Amniotic epithelial cell (primary cell): ENCODE data around the gene EPHA4.

Source experiments
- DNase-seq: peaks from one replicate; pipeline ENCODE4 v3.0.0-alpha.2; 2010; ENCODE audit warnings: low read depth

The EPHA4 gene

DNA sequence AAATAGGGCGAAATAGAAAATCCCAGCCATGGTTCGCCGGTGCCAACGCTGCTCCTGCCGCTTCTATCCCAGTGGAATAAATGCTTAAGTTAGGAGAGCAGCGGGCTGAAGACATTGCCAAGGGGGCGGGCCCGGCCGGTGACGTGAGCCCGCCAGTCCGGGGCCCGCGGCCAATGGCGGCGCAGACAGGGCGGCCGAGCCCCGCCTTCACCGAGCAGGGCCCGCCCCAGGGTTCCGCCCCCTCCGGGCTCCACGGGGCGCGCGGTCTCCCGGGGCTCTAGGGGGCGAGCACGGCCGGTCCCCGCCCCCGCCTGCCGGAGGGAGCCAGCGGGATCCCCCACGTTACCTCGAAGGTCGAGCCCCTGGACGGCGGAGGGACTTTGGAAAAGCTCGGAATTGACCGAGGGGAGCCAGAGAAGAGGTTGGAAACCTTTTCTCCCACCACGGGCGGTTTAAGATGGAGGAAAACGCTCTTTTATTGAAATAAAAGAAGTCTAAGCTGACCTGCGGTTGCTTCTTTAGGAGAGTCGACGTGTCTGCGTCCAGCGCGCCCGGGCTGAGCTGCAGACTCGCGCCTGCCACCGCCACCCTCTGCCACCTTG lies at the start of gene EPHA4:
EPHA4 (minus strand) TSS at position 86 of the 602 bp plus-strand sequence; CDS start at position 30, 56 bp downstream.
- peak; percentile 83 for DNase-seq

DNA sequence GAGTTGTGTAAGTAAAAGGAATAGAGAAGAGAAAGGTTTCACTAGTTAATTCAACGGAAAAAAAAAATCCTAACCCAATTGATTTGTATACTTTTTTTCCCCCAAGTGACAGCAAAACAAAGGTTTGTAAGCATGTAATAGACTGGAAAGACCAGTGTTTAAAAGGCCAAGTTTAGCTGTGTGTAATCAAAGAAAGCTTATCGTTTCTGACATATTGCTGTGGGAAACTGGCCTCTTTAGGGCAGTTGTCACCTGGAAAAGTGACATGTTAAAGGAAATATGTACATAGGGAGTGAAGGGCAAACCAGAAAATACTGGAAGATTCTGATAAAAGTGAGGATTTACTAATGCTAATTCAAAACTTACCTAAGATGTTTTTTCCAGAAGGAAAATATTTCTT lies 45.9 kb upstream of the EPHA4 start:
- DNase-seq, result no peak

DNA sequence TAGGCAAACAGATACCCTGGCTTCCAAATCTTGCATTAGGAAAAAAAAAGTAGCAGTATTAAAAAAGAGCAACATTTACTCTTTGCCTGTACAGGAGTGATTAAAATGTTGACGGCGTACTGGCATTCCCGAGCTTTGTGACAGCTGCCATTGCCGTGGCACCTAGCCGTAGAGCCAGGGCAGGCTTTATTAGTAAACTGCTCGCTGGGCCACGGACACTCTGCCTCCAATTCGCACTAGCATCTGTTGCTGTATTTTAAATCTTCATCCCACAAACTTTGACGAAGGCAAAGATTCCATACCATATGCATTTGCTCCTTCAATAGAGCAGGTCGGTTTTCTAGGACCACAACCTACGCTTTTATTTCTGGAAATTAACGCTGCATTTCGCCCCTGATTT lies 44.5 kb upstream of the EPHA4 start:
- no peak for DNase-seq

DNA sequence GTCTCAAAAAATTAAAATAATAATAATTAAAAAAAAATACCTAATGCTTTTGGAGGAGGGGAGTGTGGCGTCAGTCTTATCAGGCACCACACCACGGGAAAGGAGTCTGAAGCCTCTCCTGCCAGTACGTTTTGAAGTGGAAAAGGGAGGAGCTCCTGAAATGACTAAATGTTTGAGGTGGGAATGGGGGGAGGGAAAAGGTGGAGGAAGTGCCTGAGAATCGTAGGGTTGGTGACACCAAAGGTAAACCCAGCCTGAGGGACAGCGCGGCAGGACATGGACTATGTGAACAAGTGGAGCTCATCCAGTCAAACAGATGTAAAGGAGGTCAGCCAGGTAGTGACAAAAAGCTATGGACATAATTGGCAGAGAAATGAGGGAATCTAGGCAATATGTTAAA lies 42.2 kb upstream of the EPHA4 start:
- no peak for DNase-seq

DNA sequence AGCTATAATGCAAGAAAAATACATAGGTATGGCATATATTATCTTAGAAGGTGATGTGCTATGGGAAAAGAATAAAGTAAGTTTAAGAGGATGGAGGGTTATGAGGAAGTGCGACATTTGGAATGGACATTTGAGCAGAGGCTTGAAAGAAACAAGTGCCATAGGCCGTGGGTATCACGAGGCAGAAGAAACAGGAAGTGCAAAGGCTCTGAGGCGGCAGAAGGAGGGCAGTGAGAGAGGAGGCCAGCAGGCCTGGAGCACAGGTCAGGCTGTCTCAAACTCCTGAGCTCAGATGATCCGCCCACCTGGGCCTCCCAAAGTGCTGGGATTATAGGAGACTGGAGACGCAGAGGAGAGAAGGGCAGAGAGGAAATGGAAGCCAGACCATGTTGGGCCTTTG lies 40.7 kb upstream of the EPHA4 start:
- DNase-seq, result no peak

DNA sequence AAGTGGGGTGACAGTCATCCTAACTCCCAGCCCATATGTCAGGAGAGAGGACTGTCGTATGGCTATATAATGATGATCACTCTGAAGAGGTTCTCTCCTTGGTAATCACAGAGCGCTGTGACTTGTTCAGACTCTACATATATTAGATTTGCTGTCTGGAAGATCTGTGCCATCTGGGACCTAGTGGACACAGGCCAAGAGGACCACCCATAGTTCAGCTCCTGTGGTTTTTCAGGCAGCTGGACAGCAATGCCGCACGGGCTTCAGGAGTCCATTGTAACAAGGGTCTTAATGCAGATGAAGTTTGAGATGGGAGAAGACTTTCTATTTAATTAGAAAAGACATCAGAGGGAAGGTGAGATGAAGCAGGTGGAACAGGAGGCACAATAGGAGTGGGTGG lies 40.1 kb upstream of the EPHA4 start:
- no peak for DNase-seq

DNA sequence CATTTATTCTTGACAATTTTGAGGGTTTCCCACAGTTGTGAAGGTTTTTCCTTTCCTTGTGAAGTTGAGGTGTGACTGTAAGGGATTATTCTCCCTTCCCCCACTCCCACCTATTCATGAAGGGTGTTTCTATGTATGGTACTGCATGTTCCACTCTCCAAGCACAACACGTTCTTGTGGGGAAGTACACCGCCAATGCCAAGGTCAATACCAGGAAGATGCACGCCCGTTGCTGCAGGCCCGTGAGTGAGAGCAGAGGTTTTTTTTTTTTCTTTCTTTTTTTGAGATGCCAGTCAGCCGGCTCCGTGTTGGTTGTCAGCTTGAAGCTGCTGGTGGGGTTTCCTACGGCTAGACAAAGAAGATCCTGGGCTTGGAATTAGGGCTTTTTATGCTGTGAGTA lies 38.6 kb upstream of the EPHA4 start:
- no peak for DNase-seq

DNA sequence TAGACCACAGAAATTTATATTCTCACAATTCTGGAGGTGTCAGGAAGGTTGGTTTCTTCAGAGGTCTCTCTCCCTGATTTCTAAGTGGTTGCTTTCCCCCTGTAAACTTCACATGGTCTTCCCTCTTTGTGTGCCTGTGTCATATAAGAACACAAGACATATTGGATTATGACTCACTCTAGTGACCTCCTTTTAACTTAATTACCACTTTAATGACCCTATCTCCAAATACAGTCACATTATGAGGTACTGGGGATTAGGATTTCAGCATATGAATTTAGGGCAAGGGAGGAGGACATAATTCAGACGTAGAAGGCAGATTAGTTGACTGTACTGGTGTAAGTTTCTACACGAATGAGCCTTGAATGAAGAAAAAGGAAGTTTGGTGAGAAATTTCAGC lies 38.2 kb upstream of the EPHA4 start:
- DNase-seq, result no peak

DNA sequence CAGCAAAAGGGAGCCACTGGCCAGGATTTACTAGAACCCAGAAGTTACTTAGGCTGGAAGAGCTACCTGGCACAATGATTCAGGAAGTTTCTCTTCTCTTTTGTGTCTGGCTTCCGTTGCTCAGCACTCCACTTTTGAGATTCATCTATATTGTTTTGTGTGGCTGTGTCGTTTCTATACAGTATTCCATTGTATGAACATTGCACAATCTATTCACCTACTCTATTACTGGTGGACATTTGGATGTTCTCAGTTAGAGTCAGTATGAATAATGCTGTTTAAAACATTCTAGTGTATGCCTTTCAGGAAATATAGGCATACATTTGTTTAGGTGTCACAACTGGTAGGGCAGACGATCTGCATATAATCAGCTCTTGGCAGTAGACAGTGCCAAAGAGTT lies 36.3 kb upstream of the EPHA4 start:
- DNase-seq, result no peak

DNA sequence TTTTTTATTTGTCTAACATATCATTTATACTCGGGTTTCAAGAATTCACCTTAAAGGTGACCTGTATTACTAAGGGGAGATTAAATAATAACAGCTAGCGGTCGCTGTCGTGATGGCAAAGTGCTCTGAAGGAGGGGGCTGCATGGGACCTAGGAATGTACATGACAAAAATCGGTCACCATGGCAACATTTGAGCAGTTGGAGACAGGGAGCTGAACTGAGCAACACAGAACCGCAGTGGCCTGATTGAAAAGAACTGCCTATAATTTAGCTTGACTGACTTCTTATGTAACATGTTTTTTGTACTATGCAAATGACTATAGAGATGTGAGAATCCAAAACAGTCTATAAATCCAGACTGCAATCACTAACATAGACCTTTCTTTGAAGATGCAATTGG lies 34.3 kb upstream of the EPHA4 start:
- DNase-seq, result no peak

DNA sequence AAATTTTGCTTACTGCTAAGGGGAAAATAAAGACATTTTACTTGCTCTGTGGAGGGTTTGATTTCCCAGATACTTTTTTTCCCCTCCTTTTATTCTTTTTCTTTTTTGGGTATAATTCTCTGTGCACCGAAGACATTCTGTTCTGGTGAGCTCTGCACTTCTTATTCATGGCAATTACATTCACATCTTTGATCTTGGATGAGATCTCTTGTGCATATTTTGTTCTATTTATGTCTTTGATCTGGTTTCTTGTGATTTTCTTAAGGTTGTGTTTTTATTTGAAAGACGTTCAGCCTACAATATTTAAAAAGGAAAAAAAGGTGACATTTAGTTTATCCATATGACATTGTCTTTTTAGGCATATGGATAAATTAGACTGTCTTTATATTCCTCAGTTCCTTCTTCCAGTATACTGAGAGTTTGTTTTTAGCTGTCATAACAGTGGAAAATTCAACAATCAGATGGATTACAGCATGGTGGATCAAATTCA lies 33.7 kb upstream of the EPHA4 start:
- no peak for DNase-seq

DNA sequence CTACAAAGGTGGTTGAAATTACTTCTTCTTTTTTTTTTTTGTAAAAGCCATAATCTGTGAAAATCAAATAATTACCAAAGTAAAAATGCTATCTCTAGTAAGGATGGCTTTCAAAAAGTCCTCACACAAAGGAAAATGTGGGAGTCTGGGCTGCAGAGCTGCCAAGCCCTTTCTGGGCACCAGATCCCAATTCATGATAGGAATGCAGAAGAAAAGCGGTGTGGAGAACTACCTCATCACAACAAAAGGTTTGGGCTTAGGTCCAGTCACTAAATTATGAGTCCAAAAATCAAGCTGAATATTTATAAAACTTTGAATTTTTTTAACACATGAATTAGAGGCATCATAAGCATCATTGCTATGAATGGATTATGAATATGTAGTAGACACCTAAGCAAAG lies 30.8 kb upstream of the EPHA4 start:
- no peak for DNase-seq

DNA sequence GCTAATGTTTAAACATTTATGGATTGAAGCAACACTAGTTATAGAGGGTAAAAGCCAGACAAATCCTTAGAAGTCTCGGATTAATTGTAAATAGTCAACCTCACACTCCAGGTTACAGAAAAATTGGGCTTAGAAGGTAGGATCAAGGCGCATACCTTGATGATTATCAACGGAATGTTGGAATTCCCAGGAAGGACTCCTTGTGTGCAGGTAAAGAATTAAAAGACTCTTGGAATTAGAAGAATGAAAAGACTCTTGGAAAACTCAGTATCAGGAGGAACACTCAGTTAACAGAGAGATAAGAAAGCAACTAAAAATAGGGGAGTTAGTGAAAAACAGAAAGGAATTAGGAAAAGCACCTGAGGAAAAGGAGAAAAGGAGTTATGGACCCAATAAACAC lies 29.3 kb upstream of the EPHA4 start:
- DNase-seq, result no peak

DNA sequence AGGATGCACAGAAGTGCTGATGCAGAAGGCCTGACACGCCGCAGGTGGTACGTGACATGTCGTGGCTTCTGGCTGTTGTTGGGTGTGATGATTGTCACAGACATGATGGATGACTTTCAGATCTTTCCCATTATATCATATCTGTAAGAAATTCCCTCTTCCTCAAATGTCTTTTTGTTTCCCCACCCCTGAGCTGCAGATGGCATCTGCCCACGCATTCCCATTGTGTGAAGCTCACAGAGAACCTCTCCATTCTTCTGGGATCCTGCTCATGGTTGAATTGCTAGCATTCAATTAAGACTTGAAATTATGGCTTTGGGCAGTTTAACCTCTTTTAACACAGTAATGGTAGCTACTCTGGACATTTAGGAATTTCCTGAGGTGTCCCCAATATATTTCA lies 28.3 kb upstream of the EPHA4 start:
- DNase-seq, result no peak

DNA sequence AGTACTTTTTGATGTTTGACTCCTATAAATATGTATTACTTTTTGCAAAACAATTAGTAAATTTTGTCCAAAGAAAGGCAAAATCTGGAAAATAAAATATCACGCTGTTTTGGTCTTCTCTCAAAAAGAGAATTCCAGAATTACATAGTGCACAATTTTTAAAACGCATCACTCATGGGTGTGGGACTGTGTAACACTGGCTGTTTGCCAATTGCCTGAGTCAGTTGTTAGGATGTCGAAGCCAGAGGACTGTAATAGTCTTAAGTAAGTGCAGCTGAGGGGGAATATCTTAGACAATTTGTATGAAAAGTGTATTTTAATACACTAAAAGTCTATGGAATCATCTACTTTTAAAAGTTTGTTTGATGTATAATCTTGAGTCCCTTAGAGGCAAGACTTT lies 24.1 kb upstream of the EPHA4 start:
- peak; percentile 49 for DNase-seq

DNA sequence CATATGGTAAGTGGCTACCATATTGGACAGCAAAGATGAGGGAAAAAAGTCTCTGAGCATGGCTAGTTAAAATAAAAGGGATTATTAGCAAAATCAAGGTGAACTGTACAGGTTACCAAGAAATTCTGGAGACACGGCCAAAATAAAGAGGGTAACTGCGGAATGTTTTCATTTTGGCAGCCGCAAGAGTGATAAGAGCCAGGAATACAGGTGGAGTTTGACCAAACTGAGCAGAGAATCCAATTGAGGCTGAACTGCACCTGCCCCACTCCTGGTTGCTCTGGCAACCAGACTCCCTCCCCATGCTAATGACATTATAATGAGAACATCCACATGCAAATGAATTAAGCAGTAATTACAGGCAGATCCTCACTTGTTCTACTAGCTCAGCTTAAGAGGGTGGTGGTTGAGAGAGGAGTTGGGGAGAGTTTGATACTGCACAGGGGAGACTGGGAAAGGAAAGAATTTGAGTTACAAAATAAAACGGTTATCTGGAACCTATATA lies 18.8 kb upstream of the EPHA4 start:
- no peak for DNase-seq

DNA sequence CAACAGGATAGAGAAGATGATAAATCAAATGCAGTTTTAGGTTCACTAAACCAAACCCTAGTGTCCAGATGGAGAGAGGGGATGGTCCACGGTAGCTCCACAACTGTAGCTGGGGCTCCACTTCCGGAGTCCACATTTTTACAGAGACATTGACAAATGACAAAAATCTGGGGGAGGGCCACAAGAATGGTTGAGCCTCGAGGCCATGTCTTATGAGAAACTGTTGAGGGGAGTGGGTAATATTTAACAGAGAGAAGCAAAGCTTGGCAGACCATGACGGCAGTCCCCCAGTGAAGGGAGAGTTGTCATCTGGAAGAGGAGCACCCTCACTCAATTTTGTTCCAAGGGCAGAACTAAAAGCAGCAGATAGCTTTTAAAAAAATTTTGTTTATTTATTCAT lies 17.6 kb upstream of the EPHA4 start:
- DNase-seq, result no peak

DNA sequence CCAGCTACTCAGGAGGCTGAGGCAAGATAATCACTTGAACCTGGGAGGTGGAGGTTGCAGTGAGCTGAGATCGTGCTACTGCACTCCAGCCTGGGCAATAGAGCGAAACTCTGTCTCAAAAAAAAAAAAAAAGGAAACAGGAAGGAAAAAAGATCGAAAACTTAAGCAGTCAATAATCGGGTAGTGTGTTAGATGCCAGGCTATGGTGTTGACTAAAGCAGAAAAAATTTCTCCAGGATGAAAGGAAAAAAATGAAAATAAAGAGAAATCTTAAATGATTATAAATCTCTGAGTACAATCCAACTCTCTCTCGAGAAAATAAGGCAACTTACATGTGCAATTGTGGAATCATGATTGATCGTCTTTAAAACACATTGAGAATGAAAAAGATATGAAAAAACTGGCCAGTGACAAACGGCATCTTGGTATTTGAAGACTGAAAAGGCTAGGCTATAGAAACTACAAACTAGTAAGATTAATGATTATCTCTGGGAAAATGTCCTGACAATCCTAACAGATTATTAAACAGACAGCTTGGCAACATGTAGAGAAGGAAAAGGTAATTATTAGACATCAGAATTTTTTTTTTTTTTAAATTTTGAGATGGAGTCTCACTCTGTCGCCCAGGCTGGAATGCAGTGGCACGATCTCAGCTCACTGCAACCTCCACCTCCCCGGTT lies 16.3 kb upstream of the EPHA4 start:
- DNase-seq, result no peak

DNA sequence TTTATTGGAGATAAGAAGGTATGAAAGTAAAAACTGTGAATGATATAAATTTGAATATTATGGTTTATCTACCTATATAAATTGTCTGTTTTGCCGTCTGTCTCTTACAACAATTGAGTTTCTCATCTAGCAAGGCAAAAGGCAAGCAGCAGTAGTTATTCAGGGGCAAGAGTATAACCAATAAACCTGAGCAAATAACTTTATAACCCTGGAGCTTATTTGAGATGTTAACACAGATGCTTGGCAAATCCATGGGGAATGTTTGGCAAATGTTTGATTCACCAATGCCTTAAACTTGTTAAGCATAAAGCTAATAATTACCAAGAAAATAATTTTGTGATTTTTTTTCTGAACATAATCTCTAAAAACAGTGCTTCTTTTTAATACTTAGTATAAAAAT lies 9.9 kb upstream of the EPHA4 start:
- no peak for DNase-seq

DNA sequence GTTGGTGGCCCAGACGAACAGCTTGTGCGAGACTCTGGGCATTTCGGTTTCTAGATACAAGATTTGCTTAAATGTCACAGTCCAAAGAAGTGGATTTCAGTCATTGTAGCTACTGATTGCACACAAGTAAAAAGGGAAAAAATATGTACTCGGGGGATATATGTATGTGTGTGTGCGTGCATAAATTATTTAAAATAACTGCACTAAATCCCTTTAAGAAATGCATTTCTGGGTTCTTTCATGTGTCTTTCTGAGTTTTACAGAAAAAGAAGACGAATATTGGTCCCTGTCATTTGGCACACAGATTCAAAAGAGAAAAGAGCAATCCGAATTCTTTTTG lies 2.1 kb upstream of the EPHA4 start:
- DNase-seq, result no peak

DNA sequence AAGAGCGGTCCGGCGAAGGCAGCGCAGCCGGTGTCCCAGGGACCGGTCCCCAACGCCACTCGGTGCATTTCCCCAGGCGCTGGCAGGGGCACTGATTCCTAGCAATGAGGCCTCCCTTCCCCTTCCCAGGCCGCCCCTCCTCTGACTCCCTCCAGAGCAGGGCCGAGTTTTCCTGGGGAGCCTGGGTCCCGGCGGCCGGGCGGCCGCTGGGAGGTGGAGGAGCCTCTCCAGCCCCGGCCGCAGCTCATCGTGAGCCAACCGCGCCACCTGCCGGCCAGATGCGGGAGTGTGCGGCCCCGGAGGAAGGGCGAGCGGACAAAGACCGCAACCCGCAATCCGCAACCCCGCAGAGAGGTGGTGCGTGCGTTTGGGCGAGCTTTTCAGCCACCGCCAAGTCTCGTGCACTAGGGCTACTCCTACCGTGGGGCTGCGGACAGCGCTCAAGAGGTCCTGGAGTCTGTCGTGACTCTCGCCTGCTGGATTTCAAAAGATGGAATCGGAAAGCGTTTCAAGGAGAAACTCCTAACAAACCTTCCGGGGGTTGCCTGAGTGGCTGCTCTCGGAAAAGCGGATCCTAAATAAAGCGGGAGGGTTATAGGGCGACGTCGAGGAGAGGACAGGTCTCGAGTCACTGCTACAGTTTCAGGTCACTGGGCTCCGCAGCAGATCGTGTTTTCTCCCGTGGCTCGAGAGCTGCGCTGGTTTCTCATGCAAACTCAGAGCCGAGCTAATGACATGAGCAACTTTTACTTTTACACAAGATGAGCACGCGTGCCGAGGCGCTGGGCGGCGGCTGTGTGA lies 1.5 kb upstream of the EPHA4 start:
- peak; percentile 68 for DNase-seq

DNA sequence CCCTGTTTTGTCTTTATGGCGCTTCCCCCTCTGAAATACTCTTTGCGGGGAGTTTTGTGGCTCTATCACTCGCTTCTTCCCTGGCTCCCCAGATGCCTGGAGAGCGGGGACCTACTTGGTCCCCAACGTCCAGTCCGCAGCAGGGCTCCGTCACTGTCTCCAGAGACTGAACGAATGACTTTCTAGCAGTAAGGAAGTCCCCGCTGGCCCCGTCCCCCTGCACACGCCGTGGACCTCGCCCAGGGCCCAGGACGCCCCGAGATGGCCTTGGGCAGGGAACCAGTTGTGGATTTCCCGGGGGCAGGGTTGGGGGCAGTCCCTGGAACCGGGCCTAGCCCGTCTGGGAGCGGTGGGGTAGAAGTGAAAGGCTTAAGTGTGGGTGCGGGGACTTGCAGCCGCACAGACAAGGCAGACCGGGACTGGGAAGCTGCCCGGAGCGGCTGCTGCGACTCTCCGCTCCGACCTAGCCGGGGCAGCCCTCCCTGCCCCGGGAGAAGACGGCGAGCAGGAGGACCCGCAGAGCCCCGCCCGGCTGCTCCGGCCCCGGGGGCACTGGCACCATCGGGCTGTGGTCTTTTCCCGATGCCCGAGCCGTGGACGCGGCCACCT lies 821 bp upstream of the EPHA4 start:
- DNase-seq, result peak; percentile 44
